ENCODE measurements around the gene LGR6. TPM values are rescaled to one million over a fixed set of nuclear protein-coding genes. Genes with fewer than 3 reads are reported as not detected.
"Not testable (repeated sequence)": the region's sequence is repeated elsewhere in the genome, so short reads cannot be mapped to it uniquely, and the experiment has no call there.

Gene LGR6
- total RNA-seq, 1 donor from 2014 or later: not detected

GRCh38 chr1:202348509-202349205, 155.1 kb downstream of the LGR6 start, which contains the start of gene PPP1R12B:
Gene PPP1R12B (plus strand): TSS chr1:202348699. CDS start chr1:202348852, 153 bp downstream.
- Histone ChIP-seq H3K36me3 (ENCODE audit: control insufficient read depth, insufficient read depth, low read length) (no peaks in the 10 kb centered on the region), H3K27me3 (ENCODE audit: control insufficient read depth, insufficient read depth, low read length) (no peaks in the 10 kb centered on the region), H3K4me3 (ENCODE audit: low read depth, low read length) (peak within 1 kb of the TSS; percentile 64)
- DNase-seq (ENCODE audit: low read depth) (peak; percentile 97), FAIRE-seq (no peak)
- TF ChIP-seq, protein P1, sequence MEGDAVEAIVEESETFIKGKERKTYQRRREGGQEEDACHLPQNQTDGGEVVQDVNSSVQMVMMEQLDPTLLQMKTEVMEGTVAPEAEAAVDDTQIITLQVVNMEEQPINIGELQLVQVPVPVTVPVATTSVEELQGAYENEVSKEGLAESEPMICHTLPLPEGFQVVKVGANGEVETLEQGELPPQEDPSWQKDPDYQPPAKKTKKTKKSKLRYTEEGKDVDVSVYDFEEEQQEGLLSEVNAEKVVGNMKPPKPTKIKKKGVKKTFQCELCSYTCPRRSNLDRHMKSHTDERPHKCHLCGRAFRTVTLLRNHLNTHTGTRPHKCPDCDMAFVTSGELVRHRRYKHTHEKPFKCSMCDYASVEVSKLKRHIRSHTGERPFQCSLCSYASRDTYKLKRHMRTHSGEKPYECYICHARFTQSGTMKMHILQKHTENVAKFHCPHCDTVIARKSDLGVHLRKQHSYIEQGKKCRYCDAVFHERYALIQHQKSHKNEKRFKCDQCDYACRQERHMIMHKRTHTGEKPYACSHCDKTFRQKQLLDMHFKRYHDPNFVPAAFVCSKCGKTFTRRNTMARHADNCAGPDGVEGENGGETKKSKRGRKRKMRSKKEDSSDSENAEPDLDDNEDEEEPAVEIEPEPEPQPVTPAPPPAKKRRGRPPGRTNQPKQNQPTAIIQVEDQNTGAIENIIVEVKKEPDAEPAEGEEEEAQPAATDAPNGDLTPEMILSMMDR (IDR thresholded peaks at IDR 0.05; ENCODE audit: insufficient read depth, low read length, severe bottlenecking): no peak

GRCh38 chr1:202349206-202349928, 155.8 kb downstream of the LGR6 start:
- FAIRE-seq: no peak
- H3K27me3 ChIP-seq (ENCODE audit: control insufficient read depth, insufficient read depth, low read length): no peaks in the 10 kb centered on the region
- H3K4me3 ChIP-seq (ENCODE audit: low read depth, low read length): peak overlapping the region; percentile 64
- peak; percentile 27 for DNase-seq (ENCODE audit: low read depth)
- H3K36me3 ChIP-seq (ENCODE audit: control insufficient read depth, insufficient read depth, low read length): no peaks in the 10 kb centered on the region
- TF ChIP-seq, protein P1 (IDR thresholded peaks at IDR 0.05; ENCODE audit: insufficient read depth, low read length, severe bottlenecking): no peak

- TF ChIP-seq, protein P1 (IDR thresholded peaks at IDR 0.05; ENCODE audit: insufficient read depth, low read length, severe bottlenecking): no peak
- Histone ChIP-seq H3K27me3 (ENCODE audit: control insufficient read depth, insufficient read depth, low read length) (no peaks in the 10 kb centered on the region), H3K36me3 (ENCODE audit: control insufficient read depth, insufficient read depth, low read length) (no peaks in the 10 kb centered on the region), H3K4me3 (ENCODE audit: low read depth, low read length) (no peak overlapping the region)
- no peak for FAIRE-seq
- no peak for DNase-seq (ENCODE audit: low read depth)
Measured at GRCh38 chr1:202351725-202352124, 158.1 kb downstream of the LGR6 start.

DNA sequence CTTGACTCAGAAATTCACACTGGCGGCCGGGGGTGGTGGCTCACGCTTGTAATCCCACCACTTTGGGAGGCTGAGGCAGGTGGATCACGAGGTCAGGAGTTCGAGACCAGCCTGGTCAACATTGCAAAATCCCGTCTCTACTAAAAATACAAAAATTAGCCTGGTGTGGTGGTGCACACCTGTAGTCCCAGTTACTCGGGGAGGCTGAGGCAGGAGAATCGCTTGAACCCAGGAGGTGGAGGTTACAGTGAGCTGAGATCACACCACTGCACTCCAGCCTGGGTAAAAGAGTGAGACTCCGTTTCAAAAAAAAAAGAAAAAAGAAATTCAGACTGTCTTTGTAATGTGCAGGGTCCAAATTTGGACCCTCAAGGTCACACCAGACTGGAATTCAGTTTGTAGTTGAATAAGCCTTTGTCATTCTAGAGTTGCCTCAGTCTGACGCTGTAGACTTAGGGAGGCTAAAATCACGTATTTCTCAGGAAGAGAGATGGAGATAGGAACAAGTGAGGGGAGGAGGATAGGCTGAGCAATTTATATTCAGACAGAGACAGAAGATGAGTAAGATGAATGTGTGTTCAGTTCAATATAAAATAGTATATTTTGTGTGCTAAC, 159.1 kb downstream of the LGR6 start:
- not testable (repeated sequence) for FAIRE-seq; H3K27me3 ChIP-seq (ENCODE audit: control insufficient read depth, insufficient read depth, low read length); DNase-seq (ENCODE audit: low read depth); H3K36me3 ChIP-seq (ENCODE audit: control insufficient read depth, insufficient read depth, low read length); H3K4me3 ChIP-seq (ENCODE audit: low read depth, low read length)

DNA sequence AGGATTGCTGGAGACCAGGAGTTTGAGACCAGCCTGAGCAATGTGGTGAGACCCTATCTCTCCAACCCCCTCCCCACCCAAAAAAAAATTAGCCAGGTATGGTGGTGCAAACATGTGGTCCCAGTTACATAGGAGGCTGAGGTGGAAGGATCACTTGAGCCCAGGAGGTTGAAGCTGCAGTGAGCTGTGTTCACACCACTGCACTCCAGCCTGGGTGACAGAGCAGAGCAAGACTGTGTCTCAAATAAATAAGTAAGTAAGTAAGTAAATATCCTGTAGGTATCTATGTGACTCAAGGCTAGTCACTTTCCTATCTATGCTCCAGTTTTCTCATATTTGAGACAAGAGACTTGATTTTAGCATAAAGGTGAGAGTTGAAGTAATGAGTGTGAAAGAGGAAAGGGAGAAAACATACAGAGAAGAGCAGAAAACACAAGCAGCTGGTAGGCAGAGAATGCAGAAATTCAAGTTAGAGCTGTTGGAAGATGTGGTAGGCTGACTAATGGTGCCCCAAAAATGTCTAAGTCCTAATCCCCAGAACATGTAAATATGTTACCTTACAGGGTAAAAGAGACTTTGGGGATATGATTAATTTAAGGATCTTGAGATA, 162.4 kb downstream of the LGR6 start:
- TF ChIP-seq, protein P1 (IDR thresholded peaks at IDR 0.05; ENCODE audit: insufficient read depth, low read length, severe bottlenecking): no peak
- peak; percentile 49 for DNase-seq (ENCODE audit: low read depth)
- FAIRE-seq: no peak
- Histone ChIP-seq H3K27me3 (ENCODE audit: control insufficient read depth, insufficient read depth, low read length) (no peaks in the 10 kb centered on the region), H3K4me3 (ENCODE audit: low read depth, low read length) (no peak overlapping the region), H3K36me3 (ENCODE audit: control insufficient read depth, insufficient read depth, low read length) (no peaks in the 10 kb centered on the region)

- TF ChIP-seq, protein P1 (IDR thresholded peaks at IDR 0.05; ENCODE audit: insufficient read depth, low read length, severe bottlenecking): no peak
- no peak for DNase-seq (ENCODE audit: low read depth)
- Histone ChIP-seq H3K4me3 (ENCODE audit: low read depth, low read length) (no peak overlapping the region), H3K27me3 (ENCODE audit: control insufficient read depth, insufficient read depth, low read length) (no peaks in the 10 kb centered on the region), H3K36me3 (ENCODE audit: control insufficient read depth, insufficient read depth, low read length) (no peaks in the 10 kb centered on the region)
- no peak for FAIRE-seq
Measured at GRCh38 chr1:202357506-202357905, 163.9 kb downstream of the LGR6 start.

All from bronchial epithelial cell (primary cell).